HG02798 (cell line): ENCODE measurements around the gene JMJD1C.

Source experiments
- ATAC-seq: cut with Tn5 transposase; IDR thresholded peaks from one replicate; pipeline ENCODE4 v1.9.1; 2021; ENCODE audit warnings: mild to moderate bottlenecking; ENCODE audit not compliant: unreplicated experiment, poor library complexity

The JMJD1C gene

DNA sequence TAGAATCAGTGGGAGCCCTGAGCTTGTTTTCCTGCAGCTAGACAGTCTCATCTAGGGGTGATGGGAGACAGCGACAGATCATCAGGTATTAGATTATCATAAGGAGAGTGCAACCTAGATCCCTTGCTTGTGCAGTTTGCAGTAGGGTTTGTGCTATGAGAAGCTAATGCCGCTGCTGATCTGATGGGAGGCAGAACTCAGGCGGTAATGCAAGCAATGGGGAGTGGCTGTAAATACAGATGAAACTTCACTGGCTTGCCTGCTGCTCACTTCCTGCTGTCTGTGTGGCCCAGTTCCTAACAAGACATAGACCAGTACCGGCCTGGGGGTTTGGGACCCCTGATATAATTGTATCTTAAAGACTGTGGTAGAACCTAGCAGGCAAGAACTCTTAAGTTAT lies 315.0 kb downstream of the JMJD1C start:
- ATAC-seq = no peak

DNA sequence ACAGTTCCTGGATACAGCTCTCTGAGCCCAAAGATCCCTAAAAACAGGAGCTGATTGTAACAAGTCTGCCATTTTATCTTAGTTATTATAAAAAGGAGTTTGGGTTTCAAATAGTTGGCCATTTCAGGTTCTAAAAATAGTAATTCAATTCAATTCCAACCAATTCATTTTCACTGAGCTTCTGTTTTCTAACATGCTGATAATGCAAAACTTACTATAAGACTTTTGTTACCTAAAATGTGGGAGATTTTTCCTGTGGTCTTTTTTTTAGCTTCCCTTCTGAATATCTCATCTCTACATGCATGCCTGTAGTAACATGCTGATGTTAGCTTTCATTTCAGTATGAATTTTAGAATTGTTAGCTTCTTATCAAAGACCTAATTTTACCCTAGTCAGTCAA lies 319.3 kb downstream of the JMJD1C start:
- ATAC-seq = no peak

DNA sequence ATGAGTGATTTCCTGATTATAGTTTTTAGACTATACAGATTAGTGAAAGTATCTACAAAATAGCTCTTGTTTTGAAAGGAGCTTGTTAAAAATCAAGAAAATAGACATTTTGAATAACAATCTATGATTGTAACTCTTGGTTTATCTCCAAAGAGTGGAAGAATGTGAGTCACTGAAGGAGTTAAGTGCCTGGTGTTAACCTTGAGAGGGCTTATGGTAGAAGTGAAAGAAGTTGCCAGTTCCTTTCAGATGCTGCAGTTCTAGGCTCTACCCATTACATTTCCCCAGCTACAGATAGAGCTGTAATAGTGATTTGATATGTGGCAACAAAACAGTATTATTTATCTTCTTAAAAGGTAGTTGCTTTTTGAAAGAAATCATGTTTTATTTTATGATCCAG lies 320.0 kb downstream of the JMJD1C start:
- ATAC-seq = peak; percentile 45

DNA sequence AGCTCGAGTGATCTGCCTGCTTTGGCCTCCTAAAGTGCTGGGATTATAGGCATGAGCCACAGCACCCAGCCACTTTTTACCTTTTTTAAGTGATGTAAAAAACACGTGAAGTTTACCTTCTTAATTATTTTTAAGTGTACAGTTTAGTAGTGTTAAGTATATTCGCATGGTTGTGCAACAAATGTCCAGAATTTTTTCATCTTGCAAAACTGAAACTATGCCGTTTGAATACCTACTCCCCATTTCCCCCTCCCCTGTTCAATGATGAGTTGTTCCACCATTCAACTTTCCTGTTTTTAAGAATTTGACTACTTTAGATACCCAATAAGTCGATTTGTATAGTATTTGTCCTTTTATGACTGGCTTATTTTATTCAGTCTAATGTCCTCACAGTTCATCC lies 321.8 kb downstream of the JMJD1C start:
- no peak for ATAC-seq

DNA sequence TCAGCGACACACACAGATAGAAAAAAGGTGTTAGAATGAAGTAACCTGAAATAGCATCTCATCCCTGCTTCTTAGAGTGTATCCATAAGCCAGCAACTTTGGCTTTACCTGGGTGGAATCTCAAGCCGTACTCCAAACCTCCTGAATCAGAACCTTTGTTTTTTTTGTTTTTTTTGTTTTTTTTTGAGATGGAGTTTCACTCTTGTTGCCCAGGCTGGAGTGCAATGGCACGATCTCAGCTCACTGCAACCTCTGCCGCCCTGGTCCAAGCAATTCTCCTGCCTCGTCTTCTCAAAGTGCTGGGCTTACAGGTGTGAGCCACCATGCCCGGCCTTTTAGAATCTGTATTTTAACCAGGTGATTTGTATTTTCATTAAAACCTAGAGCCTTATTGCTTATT lies 323.6 kb downstream of the JMJD1C start:
- no peak for ATAC-seq

DNA sequence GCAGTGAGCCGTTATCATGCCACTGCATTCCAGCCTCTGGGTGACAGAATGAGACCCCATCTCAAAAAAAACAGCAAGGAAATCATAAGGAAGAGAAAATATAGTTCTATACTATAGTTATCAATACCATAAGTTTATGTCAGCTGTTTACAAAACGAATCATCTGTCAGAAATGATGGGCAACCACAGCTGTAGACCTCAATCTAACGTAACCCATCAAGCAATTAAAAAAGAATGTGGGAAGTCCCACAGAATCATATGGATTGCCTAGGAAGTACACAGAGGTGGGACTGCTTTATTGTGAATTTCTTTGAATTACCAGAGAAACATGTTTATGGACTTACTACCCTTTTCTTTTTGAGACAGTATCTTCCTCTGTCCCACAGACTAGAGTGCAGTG lies 325.7 kb downstream of the JMJD1C start:
- ATAC-seq = no peak

DNA sequence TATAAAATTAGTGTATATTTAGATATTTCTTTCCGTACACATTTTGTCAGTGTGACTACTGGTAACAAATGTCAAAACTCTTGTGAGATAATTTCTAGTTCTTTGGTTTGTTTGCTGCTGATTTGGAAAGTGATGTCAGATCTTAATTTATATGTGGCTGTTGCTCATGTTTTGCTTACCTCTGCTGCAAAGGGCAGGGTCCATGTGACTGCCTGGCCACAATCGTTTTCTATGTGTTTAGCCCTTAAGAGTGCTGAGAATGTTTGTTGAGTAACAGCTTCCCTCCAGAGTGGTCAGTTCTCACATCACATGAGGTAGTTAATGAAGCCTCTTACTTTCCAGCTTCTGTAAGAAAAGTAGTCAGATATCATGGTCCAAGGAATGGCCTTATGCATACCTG lies 328.5 kb downstream of the JMJD1C start:
- no peak for ATAC-seq

DNA sequence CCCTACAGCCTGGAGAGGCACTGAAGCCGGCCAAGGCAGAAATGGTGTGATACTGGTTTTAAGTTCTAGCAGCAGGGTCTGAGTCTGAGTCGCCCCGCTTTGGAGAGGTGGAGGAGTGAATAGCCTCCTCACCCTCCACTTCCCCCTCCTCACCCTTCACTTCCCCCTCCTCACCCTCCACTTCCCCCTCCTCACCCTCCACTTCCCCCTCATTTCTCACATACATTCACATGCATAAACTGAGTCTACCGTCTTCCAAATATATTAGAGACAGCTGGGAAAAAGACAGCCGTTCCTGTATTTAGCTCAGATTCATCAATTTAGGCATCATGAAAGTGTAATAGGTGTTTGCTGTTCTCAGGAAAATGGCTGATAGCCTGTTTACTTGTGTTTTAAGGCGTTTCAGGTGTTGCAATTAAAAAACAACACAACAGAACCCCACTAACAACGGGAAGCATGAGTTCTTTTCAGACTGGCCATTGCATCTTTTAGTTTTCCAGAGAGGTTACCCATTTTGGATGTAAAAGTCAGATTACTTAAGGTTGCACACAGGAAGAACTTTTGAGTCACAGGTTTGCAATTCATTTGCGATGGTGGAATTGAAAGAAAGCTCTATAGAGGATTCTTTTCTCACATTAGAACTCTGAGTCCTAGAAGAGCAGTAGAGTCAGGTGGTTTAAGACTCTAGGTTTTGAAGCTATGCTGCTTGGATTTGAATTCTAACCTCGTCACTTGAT lies 331.8 kb downstream of the JMJD1C start:
- no peak for ATAC-seq

DNA sequence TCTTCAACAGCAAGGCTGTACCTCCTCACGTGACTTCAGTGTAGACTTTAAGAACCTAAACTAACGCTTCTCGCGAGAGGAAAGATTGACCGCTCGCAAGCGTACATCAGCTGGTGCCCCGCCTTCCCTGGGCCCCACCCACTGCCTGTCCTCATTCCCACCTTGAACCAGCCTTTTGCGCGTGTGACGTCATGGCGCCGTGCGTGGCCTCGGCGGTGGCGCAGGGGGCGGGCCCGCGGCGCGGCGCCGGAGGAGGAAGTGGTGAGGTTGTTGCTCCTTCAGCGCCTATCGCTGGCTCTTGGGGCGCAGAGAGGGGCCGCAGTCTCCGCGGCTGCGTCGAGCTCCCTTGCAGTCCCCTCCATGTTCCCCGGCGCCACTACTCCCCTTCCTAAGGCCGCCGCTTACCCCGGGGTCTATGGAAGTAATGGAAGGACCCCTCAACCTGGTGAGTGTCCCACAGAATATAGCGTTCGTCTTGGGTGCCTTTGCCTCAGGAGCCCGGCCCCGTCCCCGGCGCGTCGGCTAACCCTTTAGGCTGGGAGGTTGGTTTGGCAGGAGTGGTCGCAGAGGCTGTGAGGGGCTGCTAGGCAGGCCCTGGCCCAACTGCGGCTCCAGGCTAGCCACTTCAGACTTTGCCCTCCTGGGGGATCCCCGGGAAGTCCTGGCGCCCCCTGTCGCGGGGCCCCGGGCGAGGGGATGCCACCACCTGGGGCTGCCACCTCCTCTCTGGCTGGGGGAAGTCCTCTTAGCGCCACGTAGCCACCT lies 332.5 kb downstream of the JMJD1C start, which contains the start of gene NRBF2:
TSS of gene NRBF2 (plus strand) at position 273 of the 765 bp plus-strand sequence. CDS start at position 416, 143 bp downstream.
- peak; percentile 97 for ATAC-seq

DNA sequence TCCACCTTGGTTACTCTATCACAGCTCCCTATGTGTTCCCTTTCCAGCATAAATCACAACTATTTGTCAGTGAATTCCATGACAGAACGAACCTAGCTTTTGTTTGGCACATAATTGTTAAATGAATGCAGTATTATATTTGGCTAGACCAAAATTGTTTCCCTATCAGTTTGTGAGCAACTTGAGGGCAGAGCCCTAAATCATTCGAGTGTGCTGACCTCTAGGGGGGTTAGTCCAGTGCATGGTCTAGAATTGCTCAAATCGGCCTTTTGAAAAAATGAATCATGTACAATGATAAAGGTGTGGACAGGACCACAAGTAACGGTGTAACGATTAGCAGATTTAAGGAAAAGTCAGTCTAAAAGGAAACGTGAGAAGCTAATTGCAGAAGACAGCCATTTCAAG lies 333.1 kb downstream of the JMJD1C start:
- ATAC-seq = no peak

DNA sequence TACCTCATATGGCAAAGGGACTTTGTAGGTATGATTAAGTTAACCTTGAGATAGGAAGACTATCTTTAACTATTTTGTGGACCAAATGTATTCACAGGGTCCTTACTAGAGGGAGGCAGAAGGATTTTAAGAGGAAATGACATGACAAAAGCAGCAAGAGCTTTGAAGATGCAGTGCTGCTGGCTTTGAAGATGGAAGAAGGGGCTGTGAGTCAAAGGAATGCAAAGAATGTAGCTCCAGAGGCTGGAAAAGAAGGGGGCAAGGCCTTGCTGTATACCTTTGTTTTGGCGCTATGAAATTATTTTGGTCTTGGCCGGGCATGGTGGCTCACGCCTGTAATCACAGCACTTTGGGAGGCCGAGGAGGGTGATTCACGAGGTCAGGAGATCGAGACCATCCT lies 335.9 kb downstream of the JMJD1C start:
- no peak for ATAC-seq

DNA sequence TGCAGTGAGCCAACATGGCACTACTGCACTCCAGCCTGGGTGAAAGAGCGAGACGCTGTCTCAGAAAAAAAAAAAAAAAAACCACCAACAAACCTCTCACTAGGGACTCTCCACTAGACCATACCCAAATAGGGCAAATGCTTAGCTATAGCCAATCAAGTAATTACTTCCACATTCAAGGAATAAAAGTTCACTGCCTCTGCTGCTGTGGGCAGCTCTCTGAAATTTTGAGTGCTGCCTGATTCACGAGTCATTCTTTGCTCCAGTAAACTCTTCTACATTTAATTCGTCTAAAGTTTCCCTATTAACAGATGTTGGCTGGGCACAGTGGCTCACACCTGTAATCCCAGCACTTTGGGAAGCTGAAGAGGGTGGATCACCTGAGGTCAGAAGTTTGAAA lies 337.3 kb downstream of the JMJD1C start:
- no peak for ATAC-seq

DNA sequence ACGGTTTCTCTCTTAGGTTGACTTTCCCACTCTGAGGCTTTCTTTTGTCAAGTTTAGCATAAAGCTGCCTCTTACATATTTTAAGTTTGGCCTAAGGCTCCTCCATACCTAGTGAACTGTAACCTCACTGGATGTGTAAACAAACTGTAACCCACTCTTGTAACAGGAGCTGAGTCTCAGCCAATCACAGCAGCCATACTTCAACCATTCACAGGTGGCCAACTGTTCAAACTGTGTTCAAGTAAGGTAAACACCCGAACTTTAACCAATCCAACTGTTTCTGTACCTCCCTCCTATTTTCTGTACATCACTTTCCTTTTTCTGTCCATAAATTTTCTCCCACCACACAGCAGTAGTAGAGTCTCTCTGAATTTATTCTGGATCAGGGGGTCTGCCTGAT lies 340.3 kb downstream of the JMJD1C start:
- no peak for ATAC-seq

DNA sequence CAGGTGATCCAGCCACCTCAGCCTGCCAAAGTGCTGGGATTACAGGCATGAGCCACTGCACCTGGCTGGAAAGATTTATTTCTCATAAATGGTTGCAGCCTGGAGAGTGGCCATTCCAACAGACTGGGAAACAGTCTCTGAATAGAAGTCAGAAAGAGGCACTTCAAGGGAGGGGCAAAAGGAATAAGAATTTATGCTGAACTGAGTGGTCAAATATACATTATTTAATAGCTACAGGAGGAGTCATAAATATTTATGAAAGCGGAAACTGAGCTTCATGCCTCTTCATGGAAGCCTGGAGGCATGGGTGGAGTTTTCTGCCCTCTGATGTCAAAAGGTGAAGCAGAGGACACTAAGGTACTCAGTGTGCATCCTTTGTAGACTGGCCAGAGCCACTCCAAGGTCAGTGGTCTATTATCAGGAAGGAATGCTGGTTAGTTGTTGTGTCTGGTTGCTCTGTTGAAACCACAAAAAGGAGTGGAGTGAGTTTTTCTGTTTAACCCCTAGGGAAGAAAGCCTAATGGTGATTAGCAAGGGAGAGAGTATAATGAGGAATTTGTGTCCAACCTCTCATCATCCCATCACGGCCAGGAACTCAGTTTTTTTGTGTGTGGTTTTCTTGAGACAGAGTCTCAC lies 341.9 kb downstream of the JMJD1C start:
- ATAC-seq = no peak

DNA sequence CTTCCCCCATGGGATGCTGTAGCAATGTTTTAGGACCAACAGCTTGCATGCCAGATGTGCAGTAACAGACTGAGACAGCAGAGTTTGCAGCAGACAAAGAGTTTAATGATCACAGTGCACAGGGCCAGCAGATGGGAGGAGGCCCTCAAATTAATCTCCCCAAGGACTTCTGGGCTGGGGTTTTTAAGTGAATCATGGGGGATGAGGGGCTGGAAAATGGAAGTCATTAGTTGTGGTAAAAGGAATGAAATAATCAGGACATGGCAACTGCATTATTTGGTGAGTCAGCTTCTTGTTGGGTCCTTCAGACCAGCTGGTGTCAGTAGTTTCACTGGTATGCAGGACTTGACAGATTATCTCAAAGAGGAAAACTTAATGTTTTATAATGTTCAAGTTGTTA lies 345.2 kb downstream of the JMJD1C start:
- no peak for ATAC-seq

DNA sequence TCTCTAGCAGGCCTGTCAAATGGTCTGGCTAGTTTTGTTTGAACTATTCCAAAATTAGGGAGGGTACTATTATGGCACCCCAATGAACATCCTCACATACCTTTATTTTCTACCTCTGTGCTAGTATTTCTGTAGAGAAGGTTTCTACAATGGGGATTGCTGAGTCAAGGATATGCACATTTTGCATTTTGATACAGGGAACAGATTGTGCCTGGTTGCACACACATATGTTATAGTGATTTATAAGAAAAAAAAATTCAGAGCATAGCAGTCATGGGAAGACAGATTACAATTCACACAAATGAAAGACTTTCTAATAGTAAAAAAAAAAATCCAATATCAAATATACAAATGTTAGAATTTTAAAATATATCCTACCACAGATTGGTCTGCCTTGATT lies 346.7 kb downstream of the JMJD1C start:
- ATAC-seq = no peak
